22Rv1 (cell line): ENCODE results near the gene RPS3.

Source experiments
- H3K27ac ChIP-seq: fragments of 450-650 bp; 2 replicates; pipeline ENCODE4 v1.5.1; 2017
- ZFX ChIP-seq: fragments of 450-650 bp; IDR thresholded peaks from 2 replicates; pipeline ENCODE4 v1.6.1; 2017; ENCODE audit warnings: antibody characterized with exemption, borderline replicate concordance
- TF ChIP-seq, protein P1 (sequence below): fragments of 450-650 bp; IDR thresholded peaks from 2 replicates; pipeline ENCODE4 v1.5.1; 2017; ENCODE audit warnings: mild to moderate bottlenecking

RPS3 gene

DNA sequence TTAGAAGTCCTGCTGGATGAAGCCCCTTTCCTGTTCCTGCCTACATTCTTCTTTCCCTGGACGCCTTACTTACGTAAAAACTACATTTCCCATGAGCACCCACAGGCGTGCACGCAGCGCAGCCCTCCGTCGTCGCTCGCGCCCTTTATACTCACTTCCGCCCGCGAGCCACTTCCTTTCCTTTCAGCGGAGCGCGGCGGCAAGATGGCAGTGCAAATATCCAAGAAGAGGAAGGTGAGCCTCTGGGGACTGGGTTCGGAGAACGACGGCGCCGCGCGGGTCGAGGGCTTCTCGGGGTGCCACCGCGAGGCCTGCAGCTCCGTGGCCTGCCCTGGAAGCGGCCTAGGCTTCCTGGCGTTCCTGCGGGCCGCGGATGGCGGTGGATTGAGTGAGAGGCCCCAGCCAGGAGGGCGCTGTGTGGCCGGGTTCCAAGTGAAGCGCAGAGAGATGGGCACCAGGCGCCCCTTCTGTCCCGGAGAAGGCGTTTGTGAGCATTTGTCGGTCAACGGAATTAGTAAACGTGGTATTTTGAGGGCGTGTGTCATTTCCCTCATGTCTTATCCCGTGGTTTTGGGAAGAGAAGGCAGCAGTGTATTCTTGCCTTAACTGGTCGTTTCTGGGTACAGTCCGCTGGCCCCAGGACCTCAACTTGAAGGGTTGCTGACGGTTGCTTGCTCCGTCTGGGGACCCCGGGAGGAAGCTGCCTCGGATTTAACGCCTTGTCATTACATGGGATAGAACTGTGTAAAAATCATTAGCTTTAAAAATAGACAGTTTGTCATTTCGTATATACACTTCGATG, at the start of gene RPS3:
Gene RPS3, plus strand, starts transcription at position 175 of the 802 bp plus-strand sequence. Its CDS starts 30 bp downstream, at position 205.
- TF ChIP-seq, protein P1, sequence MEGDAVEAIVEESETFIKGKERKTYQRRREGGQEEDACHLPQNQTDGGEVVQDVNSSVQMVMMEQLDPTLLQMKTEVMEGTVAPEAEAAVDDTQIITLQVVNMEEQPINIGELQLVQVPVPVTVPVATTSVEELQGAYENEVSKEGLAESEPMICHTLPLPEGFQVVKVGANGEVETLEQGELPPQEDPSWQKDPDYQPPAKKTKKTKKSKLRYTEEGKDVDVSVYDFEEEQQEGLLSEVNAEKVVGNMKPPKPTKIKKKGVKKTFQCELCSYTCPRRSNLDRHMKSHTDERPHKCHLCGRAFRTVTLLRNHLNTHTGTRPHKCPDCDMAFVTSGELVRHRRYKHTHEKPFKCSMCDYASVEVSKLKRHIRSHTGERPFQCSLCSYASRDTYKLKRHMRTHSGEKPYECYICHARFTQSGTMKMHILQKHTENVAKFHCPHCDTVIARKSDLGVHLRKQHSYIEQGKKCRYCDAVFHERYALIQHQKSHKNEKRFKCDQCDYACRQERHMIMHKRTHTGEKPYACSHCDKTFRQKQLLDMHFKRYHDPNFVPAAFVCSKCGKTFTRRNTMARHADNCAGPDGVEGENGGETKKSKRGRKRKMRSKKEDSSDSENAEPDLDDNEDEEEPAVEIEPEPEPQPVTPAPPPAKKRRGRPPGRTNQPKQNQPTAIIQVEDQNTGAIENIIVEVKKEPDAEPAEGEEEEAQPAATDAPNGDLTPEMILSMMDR: peak; percentile 19; the same call in 1 of the 2 replicates
- TF ChIP-seq ZFX: no peak
- peak within 1 kb of the TSS; percentile 85 for H3K27ac ChIP-seq

DNA sequence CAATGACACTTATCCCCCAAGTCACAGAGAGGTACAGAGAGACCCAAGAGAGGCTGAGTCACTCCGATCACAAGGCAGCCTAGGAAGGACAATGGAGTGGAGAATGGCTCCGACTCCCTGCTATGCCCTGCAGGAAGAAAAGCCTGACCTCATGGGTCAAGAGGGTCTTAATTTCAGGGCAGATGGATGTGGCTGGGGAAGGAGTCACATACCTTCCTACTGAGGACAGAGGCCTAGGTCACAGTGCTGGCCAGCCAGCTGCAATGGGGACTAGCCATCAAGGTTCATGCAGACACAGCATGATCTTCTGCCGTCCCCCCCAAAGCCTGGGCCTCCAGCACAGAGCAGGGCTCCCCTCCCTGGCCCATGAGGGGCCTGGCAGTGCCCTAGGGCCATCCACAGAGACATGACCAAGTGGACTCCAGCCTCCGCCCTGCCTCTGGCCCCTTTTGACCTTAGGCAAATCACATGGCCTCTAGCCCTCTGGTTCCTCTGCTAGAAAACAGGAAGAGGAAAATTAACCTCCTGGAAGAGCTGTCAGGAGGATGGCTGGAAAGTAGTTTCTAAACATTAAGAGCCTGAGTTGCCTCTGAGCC, 49.7 kb upstream of the RPS3 start:
- TF ChIP-seq, protein P1: no peak
- no peak for TF ChIP-seq ZFX
- H3K27ac ChIP-seq: peak overlapping the region; percentile 72

DNA sequence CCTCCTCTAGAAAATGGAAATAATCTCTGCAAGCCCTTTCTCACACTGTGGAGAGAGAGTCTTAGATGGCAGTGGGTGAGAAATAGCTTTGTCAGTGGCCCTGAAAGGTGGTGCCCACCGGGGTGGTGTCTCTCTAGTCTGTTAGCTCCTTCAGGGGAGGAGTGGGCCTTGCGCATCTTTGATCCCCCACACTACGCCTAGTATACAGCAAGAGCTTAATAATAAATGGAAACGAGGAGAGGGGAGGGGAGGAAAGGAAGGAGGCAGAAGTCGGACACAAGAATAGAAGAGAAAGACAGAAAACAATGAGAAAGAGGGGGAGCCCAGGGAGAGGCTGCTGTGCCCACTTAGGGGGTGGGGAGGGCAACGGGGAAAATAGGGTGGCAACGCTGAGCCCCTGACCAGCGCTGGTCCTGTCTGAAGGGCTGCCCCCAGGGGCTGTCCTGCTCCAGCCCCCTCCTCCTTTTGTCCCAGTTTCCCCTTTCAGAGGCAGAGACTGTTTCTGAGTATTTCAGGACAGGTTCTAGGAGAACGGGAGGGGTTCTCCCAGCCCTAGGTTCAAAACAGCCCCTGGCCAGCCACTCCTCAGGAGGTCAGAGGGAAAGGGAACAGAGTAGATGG, 49.1 kb upstream of the RPS3 start:
- peak overlapping the region; percentile 72 for H3K27ac ChIP-seq
- TF ChIP-seq, protein P1: no peak
- TF ChIP-seq ZFX: no peak

DNA sequence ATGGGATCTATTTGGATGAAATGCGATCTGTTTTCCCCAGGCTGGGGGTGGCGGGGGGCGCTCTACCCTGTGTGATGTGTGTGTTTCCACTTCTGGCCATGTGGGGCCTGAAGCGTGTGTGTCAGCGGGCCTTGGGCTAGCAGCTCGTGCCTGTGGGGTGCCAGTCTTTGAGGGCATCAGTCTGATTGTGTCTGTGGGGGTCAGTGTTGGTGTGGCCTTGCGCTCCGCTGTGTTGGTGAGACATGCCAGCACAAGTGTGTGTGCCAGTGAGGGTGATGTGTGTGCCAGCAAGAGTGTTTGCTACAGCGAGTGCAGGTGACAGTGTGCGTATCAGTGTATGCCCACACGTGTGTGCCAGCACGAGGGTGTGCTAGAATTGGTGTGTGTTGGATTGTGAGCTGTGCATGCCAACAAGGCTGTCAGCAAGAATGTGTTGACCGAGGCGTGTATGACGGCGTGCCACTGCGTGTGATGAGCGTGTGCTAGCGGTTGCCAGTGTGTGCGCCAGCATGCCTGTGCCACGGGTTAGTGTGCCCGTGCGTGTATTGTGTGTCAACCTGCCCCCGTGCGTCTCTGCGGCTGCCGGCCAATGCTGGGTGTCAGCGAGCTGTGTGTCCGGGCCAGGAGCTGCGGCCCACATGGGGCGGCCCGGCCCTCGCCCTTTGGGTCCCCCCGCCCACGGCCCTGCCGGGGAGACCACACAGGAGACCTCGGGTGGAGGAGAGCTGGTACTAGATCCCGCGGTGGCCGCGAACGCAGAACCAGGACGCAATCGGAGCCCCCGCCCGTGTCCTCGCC, 48.4 kb upstream of the RPS3 start:
- peak overlapping the region; percentile 72 for H3K27ac ChIP-seq
- TF ChIP-seq, protein P1: no peak
- TF ChIP-seq ZFX: no peak

DNA sequence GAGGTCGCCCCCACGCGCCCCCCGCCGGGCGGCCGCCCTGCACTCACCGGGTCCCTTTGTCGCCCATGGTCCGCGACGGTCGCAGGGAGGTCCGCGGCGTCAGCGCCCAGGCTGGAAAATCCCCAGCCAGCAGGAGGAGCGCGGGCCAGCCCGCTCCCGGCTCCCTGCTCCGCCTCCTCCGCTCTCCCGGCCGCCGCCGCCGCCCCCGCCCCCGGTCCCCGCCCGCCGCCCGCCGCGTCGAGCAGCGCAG, 47.9 kb upstream of the RPS3 start, which contains the start of gene ARRB1:
Gene ARRB1, minus strand, starts transcription at position 121 of the 250 bp plus-strand sequence. Its CDS starts 54 bp downstream, at position 67.
- no peak for TF ChIP-seq ZFX
- TF ChIP-seq, protein P1: no peak; the same call in 1 of the 2 replicates
- H3K27ac ChIP-seq: peak within 1 kb of the TSS; percentile 72

DNA sequence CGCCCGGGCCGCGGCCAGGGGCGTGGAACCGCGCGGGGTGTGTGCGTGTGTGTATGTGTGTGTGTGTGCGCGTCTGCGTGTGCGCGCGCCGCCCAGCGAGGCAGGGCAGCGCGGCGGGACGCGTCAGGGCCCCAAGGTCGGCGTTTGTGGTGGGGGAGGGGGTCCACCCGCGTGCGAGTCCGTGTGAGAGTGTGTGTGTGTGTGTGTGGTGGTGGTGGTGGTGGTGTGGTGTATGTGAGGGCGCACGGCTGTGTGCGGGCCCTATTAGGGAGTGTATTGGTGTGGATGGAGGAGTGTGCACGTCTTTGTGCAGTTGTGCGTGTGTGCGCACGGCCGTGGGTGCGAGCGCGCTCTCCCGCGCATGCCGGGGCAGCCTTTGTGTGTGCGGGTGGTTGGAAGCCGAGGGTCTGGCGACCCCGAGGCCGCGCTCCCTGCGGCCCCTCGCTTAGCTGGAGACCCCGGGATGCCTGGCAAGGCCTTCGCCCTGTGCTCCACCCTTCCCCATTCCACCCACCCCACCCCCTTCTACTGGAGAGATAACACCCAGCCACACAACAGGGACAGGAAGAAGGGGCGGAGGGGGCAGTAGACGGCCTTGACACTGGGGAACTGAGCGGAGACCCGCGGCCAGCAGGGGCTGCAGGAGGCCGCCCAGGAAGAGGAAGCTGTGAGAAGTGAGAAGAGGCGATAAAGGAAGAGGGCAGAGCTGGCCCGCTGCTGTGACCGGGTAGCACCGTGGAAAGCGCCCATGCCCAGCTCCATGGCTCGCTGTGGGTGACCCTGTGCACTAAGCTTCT, 47.3 kb upstream of the RPS3 start:
- TF ChIP-seq, protein P1: no peak
- no peak for TF ChIP-seq ZFX
- peak overlapping the region; percentile 72 for H3K27ac ChIP-seq
